ENCODE results near the gene TXN2. TPM values are rescaled to one million over a fixed set of nuclear protein-coding genes. Genes with fewer than 3 reads are reported as not detected.
"Not testable (repeated sequence)": the region's sequence is repeated elsewhere in the genome, so short reads cannot be mapped to it uniquely, and the experiment has no call there.

The TXN2 gene
- total and polyA plus RNA-seq, 2 donors (not counting 1 experiment from before 2014, with no cell fraction given) = 39.6 to 54.6 TPM

GRCh38 chr22:36452978-36453607 is 28.3 kb downstream of the TXN2 start:
- Histone ChIP-seq H3K4me1 (ENCODE audit: control insufficient read depth in 2 of 2, insufficient read depth in 2 of 2, low read length in 2 of 2) (peaks cover 62 to 76% of the 10 kb centered on the region in 2 donors), H3K4me2 (replicated peaks; ENCODE audit: low read depth, low read length, poor library complexity, severe bottlenecking) (peak overlapping the region; percentile 82), H3K79me2 (ENCODE audit: control insufficient read depth, insufficient read depth, low read length) (peaks cover 27% of the 10 kb centered on the region), H3K27ac (ENCODE audit: low read length in 2 of 2) (peak overlapping the region; percentile 85 to 93)
- ChIA-PET CTCF (interaction anchor here (0.8 to 6.7 kb wide), 2 partner anchors 17 to 65 kb away, joined by 5 to 33 read pairs; partner anchors contain the start of gene MYH9), POLR2A (interaction anchor here (0.7 to 1.9 kb wide), 4 partner anchors 66 to 210 kb away, joined by 6 to 8 read pairs (median 8); no protein-coding TSS in a partner anchor)
- H3K9ac ChIP-seq (ENCODE audit: low read length); ATAC-seq (ENCODE audit: low read depth); H3K9me3 Mint-ChIP-seq (ENCODE audit: insufficient read depth); H3K4me3 ChIP-seq (ENCODE audit: control extremely low read depth in 1 of 5, extremely low read depth in 1 of 5, insufficient read depth in 1 of 5, low read depth in 2 of 5, low read length in 4 of 5); H3K27me3 ChIP-seq (replicated peaks in 1 of 4; ENCODE audit: control extremely low read depth in 1 of 4, control insufficient read depth in 3 of 4, insufficient read depth in 4 of 4, low read length in 3 of 4); H3K27me3 Mint-ChIP-seq; H3K9me3 ChIP-seq (ENCODE audit: control extremely low read depth in 1 of 3, control insufficient read depth in 2 of 3, insufficient read depth in 1 of 3, low read length in 2 of 3); H2AFZ ChIP-seq (ENCODE audit: insufficient read depth, low read depth, low read length, poor library complexity, severe bottlenecking); intact Hi-C loops (cut with micrococcal nuclease); H4K20me1 ChIP-seq (ENCODE audit: control insufficient read depth, insufficient read depth, low read length, poor library complexity, severe bottlenecking); H3K36me3 ChIP-seq (replicated peaks in 1 of 2; ENCODE audit: control extremely low read depth in 1 of 2, control insufficient read depth in 1 of 2, extremely low read depth in 1 of 2, insufficient read depth in 2 of 2, low read length in 1 of 2): not testable (repeated sequence)
- H3K27ac Mint-ChIP-seq = peak overlapping the region; percentile 95
- 83% methylated on average over 1 of the region's 5 CpGs for WGBS (ENCODE audit: insufficient coverage)
- peak overlapping the region; percentile 79 for H3K4me3 Mint-ChIP-seq
- DNase-seq = peak; percentile 52
- H3K4me1 Mint-ChIP-seq = peaks cover 56% of the 10 kb centered on the region

- Mint-ChIP-seq H3K4me3 (peak overlapping the region; percentile 73), H3K9me3 (ENCODE audit: insufficient read depth) (no peaks in the 10 kb centered on the region), H3K27ac (peak overlapping the region; percentile 95), H3K4me1 (peaks cover 60% of the 10 kb centered on the region), H3K27me3 (no peaks in the 10 kb centered on the region)
- Histone ChIP-seq H3K4me2 (replicated peaks; ENCODE audit: low read depth, low read length, poor library complexity, severe bottlenecking) (peak overlapping the region; percentile 82), H3K4me3 (ENCODE audit: control extremely low read depth in 1 of 5, extremely low read depth in 1 of 5, insufficient read depth in 1 of 5, low read depth in 2 of 5, low read length in 4 of 5) (peak overlapping the region in 1 of 5 experiments; percentile 24), H3K27ac (ENCODE audit: low read length in 2 of 2) (peak overlapping the region; percentile 85 to 93), H3K36me3 (replicated peaks in 1 of 2; ENCODE audit: control extremely low read depth in 1 of 2, control insufficient read depth in 1 of 2, extremely low read depth in 1 of 2, insufficient read depth in 2 of 2, low read length in 1 of 2) (no peaks in the 10 kb centered on the region), H3K9ac (ENCODE audit: low read length) (no peak overlapping the region), H3K4me1 (ENCODE audit: control insufficient read depth in 2 of 2, insufficient read depth in 2 of 2, low read length in 2 of 2) (peaks cover 68 to 82% of the 10 kb centered on the region in 2 donors), H3K27me3 (replicated peaks in 1 of 4; ENCODE audit: control extremely low read depth in 1 of 4, control insufficient read depth in 3 of 4, insufficient read depth in 4 of 4, low read length in 3 of 4) (no peaks in the 10 kb centered on the region), H4K20me1 (ENCODE audit: control insufficient read depth, insufficient read depth, low read length, poor library complexity, severe bottlenecking) (no peaks in the 10 kb centered on the region), H2AFZ (ENCODE audit: insufficient read depth, low read depth, low read length, poor library complexity, severe bottlenecking) (no peak overlapping the region), H3K79me2 (ENCODE audit: control insufficient read depth, insufficient read depth, low read length) (peaks cover 32% of the 10 kb centered on the region), H3K9me3 (ENCODE audit: control extremely low read depth in 1 of 3, control insufficient read depth in 2 of 3, insufficient read depth in 1 of 3, low read length in 2 of 3) (peaks cover 0 to 2% (median 0%) of the 10 kb centered on the region in 3 donors)
- TF ChIP-seq CTCF (IDR thresholded peaks at IDR 0.05) (no peak), EZH2 (IDR thresholded peaks at IDR 0.05; ENCODE audit: borderline replicate concordance, insufficient read depth, low read depth, low read length, poor library complexity, severe bottlenecking) (no peak)
- ATAC-seq (ENCODE audit: low read depth) (no peak), DNase-seq (peak; percentile 47)
- 68% methylated on average over 4 of the region's 9 CpGs for WGBS (ENCODE audit: insufficient coverage)
- CTCF ChIA-PET = interaction anchor here (0.8 to 1.5 kb wide), 14 partner anchors 10 to 151 kb away, joined by 3 to 10 read pairs (median 4); partner anchors contain the start of gene MYH9
- POLR2A ChIA-PET = interaction anchor here (0.7 to 1.5 kb wide), 13 partner anchors 9 to 209 kb away, joined by 3 to 9 read pairs (median 6); partner anchors contain the start of genes MYH9 and TXN2
- intact Hi-C loops (cut with micrococcal nuclease) = no loop called here
These were observed 29.0 kb downstream of the TXN2 start for GRCh38 chr22:36452250-36452977.

GRCh38 chr22:36450923-36451322 is 30.5 kb downstream of the TXN2 start:
- not testable (repeated sequence) for H4K20me1 ChIP-seq (ENCODE audit: control insufficient read depth, insufficient read depth, low read length, poor library complexity, severe bottlenecking); H3K36me3 ChIP-seq (replicated peaks in 1 of 2; ENCODE audit: control extremely low read depth in 1 of 2, control insufficient read depth in 1 of 2, extremely low read depth in 1 of 2, insufficient read depth in 2 of 2, low read length in 1 of 2); H2AFZ ChIP-seq (ENCODE audit: insufficient read depth, low read depth, low read length, poor library complexity, severe bottlenecking); H3K9me3 ChIP-seq (ENCODE audit: control extremely low read depth in 1 of 3, control insufficient read depth in 2 of 3, insufficient read depth in 1 of 3, low read length in 2 of 3); DNase-seq; H3K27me3 ChIP-seq (replicated peaks in 1 of 4; ENCODE audit: control extremely low read depth in 1 of 4, control insufficient read depth in 3 of 4, insufficient read depth in 4 of 4, low read length in 3 of 4); ATAC-seq (ENCODE audit: low read depth); H3K4me3 ChIP-seq (ENCODE audit: control extremely low read depth in 1 of 5, extremely low read depth in 1 of 5, insufficient read depth in 1 of 5, low read depth in 2 of 5, low read length in 4 of 5); H3K27me3 Mint-ChIP-seq; H3K9me3 Mint-ChIP-seq (ENCODE audit: insufficient read depth)
- ChIA-PET POLR2A (interaction anchor here (0.8 to 1.5 kb wide), 3 partner anchors 8 to 41 kb away, joined by 5 to 9 read pairs (median 7); no protein-coding TSS in a partner anchor), CTCF (interaction anchor here (0.9 to 1.5 kb wide), 7 partner anchors 8 to 150 kb away, joined by 3 to 10 read pairs (median 3); partner anchors contain the start of gene MYH9)
- Histone ChIP-seq H3K9ac (ENCODE audit: low read length) (peak overlapping the region; percentile 19), H3K4me2 (replicated peaks; ENCODE audit: low read depth, low read length, poor library complexity, severe bottlenecking) (peak overlapping the region; percentile 82), H3K79me2 (ENCODE audit: control insufficient read depth, insufficient read depth, low read length) (peaks cover 37% of the 10 kb centered on the region), H3K4me1 (ENCODE audit: control insufficient read depth in 2 of 2, insufficient read depth in 2 of 2, low read length in 2 of 2) (peaks cover 67 to 88% of the 10 kb centered on the region in 2 donors), H3K27ac (ENCODE audit: low read length in 2 of 2) (peak overlapping the region; percentile 85 to 93)
- Mint-ChIP-seq H3K4me1 (peaks cover 57% of the 10 kb centered on the region), H3K4me3 (peak overlapping the region; percentile 39), H3K27ac (peak overlapping the region; percentile 95)
- 100% methylated on average over 7 of the region's 7 CpGs for WGBS (ENCODE audit: insufficient coverage)
- intact Hi-C loops (cut with micrococcal nuclease) = loop anchor here (1.0 kb wide), 6 partner anchors 19 to 120 kb away; partner anchors contain the start of gene TXN2

Measured in B cell (primary cell).